Loucy (cell line): ENCODE results near the gene ABCA5.

Experiments
- H2AFZ ChIP-seq: fragments of 200-600 bp; sonication (generic); 2 replicates; pipeline ENCODE4 v1.6.0; 2016; ENCODE audit warnings: antibody characterized with exemption, mild to moderate bottlenecking, low read length, moderate library complexity
- H3F3A ChIP-seq: fragments of 200-600 bp; 2 replicates; pipeline ENCODE4 v1.6.0; 2016; ENCODE audit warnings: antibody characterized with exemption, low read depth, mild to moderate bottlenecking
- H3K27me3 ChIP-seq: fragments of 200-600 bp; sonication (generic); 2 replicates; pipeline ENCODE4 v1.6.1; 2014; ENCODE audit warnings: low read length, mild to moderate bottlenecking; ENCODE audit not compliant: insufficient read depth, poor library complexity, severe bottlenecking
- H3K36me3 ChIP-seq: fragments of 200-600 bp; sonication (generic); 2 replicates; pipeline ENCODE4 v1.6.1; 2016; ENCODE audit warnings: low read length; ENCODE audit not compliant: insufficient read depth
- H3K4me1 ChIP-seq: fragments of 200-600 bp; sonication (generic); 2 replicates; pipeline ENCODE4 v1.5.1; 2014; ENCODE audit warnings: low read length, mild to moderate bottlenecking; ENCODE audit not compliant: insufficient read depth, poor library complexity, severe bottlenecking
- H3K4me2 ChIP-seq: fragments of 200-600 bp; sonication (generic); 2 replicates; pipeline ENCODE4 v1.6.0; 2014; ENCODE audit warnings: antibody characterized with exemption, low read length, low read depth, mild to moderate bottlenecking; ENCODE audit not compliant: poor library complexity, severe bottlenecking
- H3K4me3 ChIP-seq: fragments of 200-600 bp; sonication (generic); 2 replicates; pipeline ENCODE4 v1.5.1; 2014; ENCODE audit warnings: low read length, mild to moderate bottlenecking, mixed read lengths; ENCODE audit not compliant: poor library complexity, severe bottlenecking
- H3K79me2 ChIP-seq: fragments of 200-600 bp; sonication (generic); 2 replicates; pipeline ENCODE4 v1.6.1; 2014; ENCODE audit warnings: low read length; ENCODE audit not compliant: insufficient read depth
- H3K9ac ChIP-seq: fragments of 200-600 bp; sonication (generic); 2 replicates; pipeline ENCODE4 v1.6.0; 2014; ENCODE audit warnings: mild to moderate bottlenecking, low read depth, low read length, moderate library complexity; ENCODE audit not compliant: poor library complexity, severe bottlenecking
- H3K9me2 ChIP-seq: fragments of 200-600 bp; sonication (generic); replicated peaks from 2 replicates; pipeline ENCODE4 v1.6.1; 2016; ENCODE audit warnings: low read depth, low read length, mixed read lengths
- H3K9me3 ChIP-seq: fragments of 200-600 bp; sonication (generic); 2 replicates; pipeline ENCODE4 v1.6.1; 2014; ENCODE audit warnings: mild to moderate bottlenecking, antibody characterized with exemption, low read length, low read depth; ENCODE audit not compliant: insufficient read depth
- H4K20me1 ChIP-seq: fragments of 200-600 bp; sonication (generic); 2 replicates; pipeline ENCODE4 v1.6.0; 2014; ENCODE audit warnings: antibody characterized with exemption, low read length, mild to moderate bottlenecking; ENCODE audit not compliant: insufficient read depth, poor library complexity, severe bottlenecking
- CTCF ChIP-seq: fragments of 200-600 bp; sonication (generic); conservative IDR thresholded peaks from 2 replicates; pipeline ENCODE4 v1.5.1; 2014; ENCODE audit warnings: mild to moderate bottlenecking, antibody characterized with exemption, low read length
- EZH2phosphoT487 ChIP-seq: fragments of 200-600 bp; IDR thresholded peaks from 2 replicates; pipeline ENCODE4 v1.6.1; 2018; ENCODE audit warnings: antibody characterized with exemption, mild to moderate bottlenecking, moderate library complexity, borderline replicate concordance

Gene ABCA5

GRCh38 chr17:69287168-69287567, 39.8 kb downstream of the ABCA5 start:
- H3F3A ChIP-seq = no peaks in the 10 kb centered on the region
- H3K4me3 ChIP-seq = no peak overlapping the region
- no peaks in the 10 kb centered on the region for H3K4me1 ChIP-seq
- H3K9ac ChIP-seq = no peak overlapping the region
- H3K36me3 ChIP-seq = no peaks in the 10 kb centered on the region
- H3K9me3 ChIP-seq = no peaks in the 10 kb centered on the region
- H2AFZ ChIP-seq = no peak overlapping the region
- no peak for TF ChIP-seq EZH2phosphoT487
- TF ChIP-seq CTCF = no peak
- no peaks in the 10 kb centered on the region for H4K20me1 ChIP-seq
- H3K27me3 ChIP-seq = no peaks in the 10 kb centered on the region
- H3K4me2 ChIP-seq = no peak overlapping the region
- H3K79me2 ChIP-seq = no peaks in the 10 kb centered on the region
- no peaks in the 10 kb centered on the region for H3K9me2 ChIP-seq

- Histone ChIP-seq H3K4me2 (no peak overlapping the region), H3K4me3 (no peak overlapping the region), H2AFZ (no peak overlapping the region)
These were observed 40.7 kb downstream of the ABCA5 start for GRCh38 chr17:69286257-69286656.

GRCh38 chr17:69284646-69285045, 42.3 kb downstream of the ABCA5 start:
- no peak for TF ChIP-seq CTCF
- TF ChIP-seq EZH2phosphoT487 = no peak
- H3K4me3 ChIP-seq = no peak overlapping the region

More at GRCh38 chr17:69286257-69286656, 40.7 kb downstream of the ABCA5 start:
- no peaks in the 10 kb centered on the region for H3K9me2 ChIP-seq
- no peak overlapping the region for H3K9ac ChIP-seq
- no peaks in the 10 kb centered on the region for H3K4me1 ChIP-seq
- H3K9me3 ChIP-seq = no peaks in the 10 kb centered on the region
- no peaks in the 10 kb centered on the region for H3K79me2 ChIP-seq
- no peaks in the 10 kb centered on the region for H4K20me1 ChIP-seq
- no peaks in the 10 kb centered on the region for H3K27me3 ChIP-seq
- no peaks in the 10 kb centered on the region for H3F3A ChIP-seq
- H3K36me3 ChIP-seq = no peaks in the 10 kb centered on the region
- no peak for TF ChIP-seq EZH2phosphoT487
- no peak for TF ChIP-seq CTCF

More at GRCh38 chr17:69284646-69285045, 42.3 kb downstream of the ABCA5 start:
- H2AFZ ChIP-seq = no peak overlapping the region
- no peak overlapping the region for H3K4me2 ChIP-seq
- no peaks in the 10 kb centered on the region for H3K9me3 ChIP-seq
- no peaks in the 10 kb centered on the region for H3K36me3 ChIP-seq
- H3K27me3 ChIP-seq = no peaks in the 10 kb centered on the region
- no peak overlapping the region for H3K9ac ChIP-seq
- H4K20me1 ChIP-seq = no peaks in the 10 kb centered on the region
- H3K4me1 ChIP-seq = no peaks in the 10 kb centered on the region
- H3K79me2 ChIP-seq = no peaks in the 10 kb centered on the region
- H3F3A ChIP-seq = no peaks in the 10 kb centered on the region
- no peaks in the 10 kb centered on the region for H3K9me2 ChIP-seq
